GM12878 (cell line): ENCODE results near the gene SLC35G6.

Experiments
- FOXK2 ChIP-seq: fragments of 450-650 bp; IDR thresholded peaks from 2 replicates; pipeline ENCODE4 v1.6.1; 2017; ENCODE audit warnings: mild to moderate bottlenecking, moderate library complexity
- HDAC2 ChIP-seq: fragments of 200-600 bp; sonication (generic); IDR thresholded peaks from 2 replicates; pipeline ENCODE4 v1.6.1; 2017

DNA sequence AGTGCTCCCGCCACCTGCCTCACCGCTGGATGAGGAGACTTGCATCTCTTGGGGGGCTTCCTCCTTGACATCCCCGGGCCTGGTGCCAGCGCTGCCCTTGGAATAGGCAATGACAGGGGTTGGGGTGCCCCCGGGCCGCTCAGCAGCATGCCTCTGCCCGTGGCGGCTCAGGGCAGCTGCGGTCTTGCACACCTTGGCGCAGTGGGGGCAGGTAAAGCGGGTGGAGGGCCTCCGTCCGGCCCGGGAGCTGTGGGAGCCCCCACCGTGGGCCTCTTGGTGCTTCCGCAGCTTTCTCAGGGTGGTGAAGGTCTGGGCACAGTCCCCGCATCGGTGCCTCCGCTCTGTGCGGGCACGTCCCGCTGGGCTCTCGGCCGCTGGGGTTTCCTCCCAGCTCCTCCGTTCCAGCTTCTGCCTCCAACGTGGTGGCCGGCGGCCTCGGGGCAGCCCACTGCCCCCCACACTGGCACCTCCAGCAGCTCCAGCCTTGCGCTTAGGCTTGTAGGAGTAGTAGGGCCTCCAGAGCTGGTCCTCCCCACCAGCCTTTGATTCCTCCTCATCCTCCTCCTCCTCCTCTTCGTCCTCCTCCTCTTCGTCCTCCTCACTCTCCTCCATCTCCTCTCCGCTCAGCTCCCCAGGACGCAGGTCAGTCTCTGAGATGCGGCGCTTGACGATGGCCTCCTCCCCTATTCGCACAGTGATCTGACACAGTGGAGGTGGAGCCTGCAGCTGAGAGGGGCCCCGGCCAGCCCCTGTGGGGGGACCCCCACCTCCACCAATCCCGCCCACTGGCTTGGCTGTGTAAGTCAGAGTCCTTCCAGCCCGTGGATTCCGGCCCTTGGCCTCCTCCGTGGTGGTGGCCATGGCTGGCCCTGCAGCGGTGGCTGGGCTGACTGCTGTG, 18.5 kb upstream of the SLC35G6 start:
- TF ChIP-seq HDAC2 (no peak), FOXK2 (no peak)
